ENCODE data around the gene ASTN2. TPM values are rescaled to one million over a fixed set of nuclear protein-coding genes. Genes with fewer than 3 reads are reported as not detected.
A peak's percentile ranks its signal among the peaks of the same experiment; 100 is the strongest.

The ASTN2 gene
- total RNA-seq, 1 donor: 5.6 TPM

DNA sequence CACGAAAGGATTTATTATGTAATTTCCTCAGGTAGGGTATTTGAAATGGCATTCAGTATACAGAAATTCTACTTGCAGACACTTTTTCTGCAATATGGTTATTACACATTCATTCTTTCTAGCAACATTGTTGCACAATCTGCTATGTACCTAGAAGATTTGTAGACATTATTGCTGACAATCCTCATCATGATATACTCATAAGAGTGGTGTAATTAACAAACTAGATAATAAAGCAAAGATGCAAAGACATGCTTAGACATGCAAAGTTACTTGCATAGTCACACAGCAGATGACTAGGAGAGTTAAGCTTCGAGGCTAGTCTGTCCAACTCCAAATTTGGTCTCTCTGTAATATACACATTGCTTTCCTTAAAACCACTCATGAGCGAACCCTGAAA lies 317.1 kb downstream of the ASTN2 start:
- H3K4me3 ChIP-seq (ENCODE audit: low read depth, low read length): no peak overlapping the region
- DNase-seq (ENCODE audit: low read depth): no peak
- no peak for TF ChIP-seq CTCF (IDR thresholded peaks at IDR 0.05; ENCODE audit: insufficient read depth, low read length)

DNA sequence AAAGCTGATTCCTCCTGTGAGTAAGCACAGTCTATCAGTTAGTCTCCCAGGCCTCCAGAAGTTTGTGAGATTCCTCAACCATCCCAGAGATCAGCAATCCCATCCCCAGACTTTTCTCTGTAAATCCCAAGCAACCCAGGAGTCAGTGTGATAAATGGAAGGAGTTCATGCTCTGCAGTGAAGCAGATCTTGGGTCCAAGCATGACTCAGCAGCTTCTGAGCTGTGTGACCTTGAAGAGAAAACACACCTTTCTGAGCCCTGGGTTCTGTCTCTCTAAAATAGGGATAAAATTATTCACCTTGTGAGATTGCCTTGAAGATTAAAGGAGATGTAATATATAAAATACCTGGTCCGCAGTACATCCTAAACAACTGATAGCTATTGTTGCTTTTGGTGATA lies 318.7 kb downstream of the ASTN2 start:
- DNase-seq (ENCODE audit: low read depth): no peak
- no peak for TF ChIP-seq CTCF (IDR thresholded peaks at IDR 0.05; ENCODE audit: insufficient read depth, low read length)
- H3K4me3 ChIP-seq (ENCODE audit: low read depth, low read length): no peak overlapping the region

DNA sequence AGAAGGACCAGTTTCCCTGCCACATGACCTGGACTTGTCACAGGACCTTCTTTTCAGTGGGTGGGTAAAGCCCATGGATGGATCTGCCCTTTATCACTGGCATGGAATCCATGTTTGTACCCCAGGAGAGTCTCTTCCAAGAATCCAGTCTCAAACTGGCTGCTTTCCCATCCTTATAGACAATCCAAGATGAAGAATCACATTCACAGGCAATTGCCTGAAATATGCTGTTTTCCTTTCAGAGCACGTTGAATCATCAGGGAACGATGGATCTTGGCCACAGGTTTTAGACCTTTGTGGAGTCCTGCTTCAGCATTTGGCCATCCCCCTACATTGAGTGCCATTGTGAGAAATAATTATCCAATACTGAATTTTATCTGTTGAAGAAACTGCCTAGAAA lies 319.8 kb downstream of the ASTN2 start:
- DNase-seq (ENCODE audit: low read depth): peak; percentile 1
- no peak for TF ChIP-seq CTCF (IDR thresholded peaks at IDR 0.05; ENCODE audit: insufficient read depth, low read length)
- no peak overlapping the region for H3K4me3 ChIP-seq (ENCODE audit: low read depth, low read length)

DNA sequence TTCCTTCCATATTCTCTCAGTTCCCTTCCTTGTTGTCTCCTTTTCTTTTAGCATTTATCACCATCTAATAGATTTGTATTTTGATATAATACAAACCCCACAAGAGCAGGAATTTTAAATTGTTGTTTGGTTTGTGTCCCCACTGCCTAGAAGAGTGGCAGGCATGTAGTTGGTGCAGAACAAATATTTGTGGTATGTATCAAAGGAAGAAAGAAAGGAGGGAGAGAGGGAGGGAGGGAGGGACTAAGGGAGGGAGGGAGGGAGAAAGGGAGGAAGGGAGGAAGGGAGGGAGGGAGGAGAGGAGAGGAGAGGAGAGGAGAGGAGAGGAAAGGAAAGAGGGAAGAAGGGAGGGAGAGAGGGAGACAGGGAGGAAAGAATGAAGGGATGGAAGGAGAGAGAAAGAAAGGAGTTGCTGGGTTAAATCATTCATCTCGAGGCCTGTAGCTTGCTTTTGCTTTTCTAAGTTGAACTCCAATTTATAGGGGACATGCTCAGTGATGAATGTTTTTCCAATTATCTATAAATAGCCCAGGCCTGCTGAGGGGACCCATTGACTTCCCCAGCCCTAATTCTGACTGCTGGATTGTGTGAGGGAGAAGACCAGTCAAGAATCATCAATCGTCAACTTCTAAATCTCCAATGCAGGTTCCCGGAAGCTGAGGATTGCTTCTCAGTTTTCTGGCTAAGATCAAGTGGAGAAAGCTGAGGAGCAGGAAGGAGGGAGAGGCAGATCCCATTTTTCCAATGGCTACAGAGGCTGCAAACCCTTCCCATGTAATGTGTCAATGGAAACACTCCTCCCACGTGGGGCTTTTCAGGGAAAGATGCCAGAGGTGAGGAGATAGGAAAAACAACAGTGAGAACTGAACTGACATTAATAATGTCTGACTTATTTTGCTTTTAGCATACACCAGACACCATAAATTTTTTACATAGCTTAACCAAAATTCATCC lies 320.7 kb downstream of the ASTN2 start:
- no peak for DNase-seq (ENCODE audit: low read depth)

GRCh38 chr9:117092582-117092981 lies 322.3 kb downstream of the ASTN2 start:
- DNase-seq (ENCODE audit: low read depth): peak; percentile 2
- H3K4me3 ChIP-seq (ENCODE audit: low read depth, low read length): no peak overlapping the region
- no peak for TF ChIP-seq CTCF (IDR thresholded peaks at IDR 0.05; ENCODE audit: insufficient read depth, low read length)

More for the DNA sequence above, 320.7 kb downstream of the ASTN2 start:
- TF ChIP-seq CTCF (IDR thresholded peaks at IDR 0.05; ENCODE audit: insufficient read depth, low read length): no peak
- H3K4me3 ChIP-seq (ENCODE audit: low read depth, low read length): no peak overlapping the region

GRCh38 chr9:117091529-117091928 lies 323.3 kb downstream of the ASTN2 start:
- TF ChIP-seq CTCF (IDR thresholded peaks at IDR 0.05; ENCODE audit: insufficient read depth, low read length): no peak
- H3K4me3 ChIP-seq (ENCODE audit: low read depth, low read length): no peak overlapping the region
- DNase-seq (ENCODE audit: low read depth): no peak

Measured in fibroblast of the aortic adventitia (primary cell).